OCI-M1 (cell line): ENCODE data around the gene PRKAG1.
A peak's percentile ranks its signal among the peaks of the same experiment; 100 is the strongest.

Source experiments
- DNase-seq: peaks from one replicate; lab custom pipeline; 2025; lab: John Stamatoyannopoulos, UW

Gene PRKAG1

GRCh38 chr12:49049566-49050224 lies 31.1 kb upstream of the PRKAG1 start:
- DNase-seq: no peak

- no peak for DNase-seq
Measured at GRCh38 chr12:49048953-49049352, 30.4 kb upstream of the PRKAG1 start.

GRCh38 chr12:49046129-49046895 lies 27.7 kb upstream of the PRKAG1 start:
- no peak for DNase-seq

- no peak for DNase-seq
Measured at GRCh38 chr12:49044660-49045059, 26.1 kb upstream of the PRKAG1 start.

GRCh38 chr12:49043856-49044258 lies 25.3 kb upstream of the PRKAG1 start:
- DNase-seq: peak; percentile 73

- no peak for DNase-seq
Measured at GRCh38 chr12:49043241-49043640, 24.7 kb upstream of the PRKAG1 start.

GRCh38 chr12:49041881-49042484 lies 23.4 kb upstream of the PRKAG1 start:
- no peak for DNase-seq

- no peak for DNase-seq
Measured at GRCh38 chr12:49041036-49041880, 22.7 kb upstream of the PRKAG1 start.

GRCh38 chr12:49040364-49040855 lies 21.8 kb upstream of the PRKAG1 start:
- DNase-seq: no peak

- no peak for DNase-seq
Measured at GRCh38 chr12:49039421-49040363, 21.1 kb upstream of the PRKAG1 start.

GRCh38 chr12:49038291-49038955 lies 19.8 kb upstream of the PRKAG1 start:
- no peak for DNase-seq

GRCh38 chr12:49037947-49038237 lies 19.3 kb upstream of the PRKAG1 start:
- DNase-seq: no peak

GRCh38 chr12:49037111-49037946 lies 18.8 kb upstream of the PRKAG1 start:
- no peak for DNase-seq

GRCh38 chr12:49036029-49036428 lies 17.5 kb upstream of the PRKAG1 start:
- no peak for DNase-seq

GRCh38 chr12:49034286-49034622 lies 15.7 kb upstream of the PRKAG1 start:
- no peak for DNase-seq

GRCh38 chr12:49033611-49034285 lies 15.2 kb upstream of the PRKAG1 start:
- no peak for DNase-seq

- DNase-seq: no peak
Measured at GRCh38 chr12:49032679-49033447, 14.3 kb upstream of the PRKAG1 start.

- DNase-seq: no peak
Measured at GRCh38 chr12:49032276-49032675, 13.7 kb upstream of the PRKAG1 start.
